GM13976 (cell line): ENCODE measurements around the gene ZNF783.

Experiments
- DNase-seq: peaks from one replicate; pipeline ENCODE4 v3.0.0; 2012; ENCODE audit warnings: low spot score
- in situ Hi-C: fragments of 300-500 bp; cut with MboI; formaldehyde crosslinking; loops from one replicate; pipeline ENCODE4 v1.12.0; 2022; ENCODE audit warnings: low sequenced_read_pairs, mixed read lengths, inconsistent platforms; ENCODE audit not compliant: unreplicated experiment
- TF ChIP-seq, protein P1 (sequence below): IDR thresholded peaks from 2 replicates; pipeline ENCODE4 v1.5.1; 2012; ENCODE audit warnings: borderline replicate concordance, mild to moderate bottlenecking; ENCODE audit not compliant: insufficient read depth; ENCODE audit errors: extremely low read depth, missing control alignments, control extremely low read depth

ZNF783 gene

DNA sequence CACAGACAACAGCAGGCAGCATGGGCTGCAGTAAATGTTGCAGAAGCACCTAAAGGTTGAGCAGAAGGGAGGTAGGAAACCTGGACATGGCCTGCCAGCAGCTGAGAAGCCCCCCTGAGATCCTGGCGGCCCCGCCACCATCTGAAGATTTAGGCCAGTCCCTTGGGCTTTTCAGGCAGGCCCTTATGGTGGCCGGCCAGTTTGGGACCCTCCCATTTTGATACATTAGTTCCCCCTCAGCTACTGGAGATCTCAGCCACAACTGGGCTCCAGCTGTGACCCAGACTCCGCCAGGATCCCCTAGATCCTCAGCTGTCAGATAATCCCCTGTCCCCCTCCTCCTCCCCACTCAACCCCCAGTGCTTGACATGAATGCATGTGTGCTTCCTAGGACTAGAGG lies 34.4 kb downstream of the ZNF783 start:
- no peak for DNase-seq
- in situ Hi-C loops, result no loop called here
- TF ChIP-seq, protein P1, sequence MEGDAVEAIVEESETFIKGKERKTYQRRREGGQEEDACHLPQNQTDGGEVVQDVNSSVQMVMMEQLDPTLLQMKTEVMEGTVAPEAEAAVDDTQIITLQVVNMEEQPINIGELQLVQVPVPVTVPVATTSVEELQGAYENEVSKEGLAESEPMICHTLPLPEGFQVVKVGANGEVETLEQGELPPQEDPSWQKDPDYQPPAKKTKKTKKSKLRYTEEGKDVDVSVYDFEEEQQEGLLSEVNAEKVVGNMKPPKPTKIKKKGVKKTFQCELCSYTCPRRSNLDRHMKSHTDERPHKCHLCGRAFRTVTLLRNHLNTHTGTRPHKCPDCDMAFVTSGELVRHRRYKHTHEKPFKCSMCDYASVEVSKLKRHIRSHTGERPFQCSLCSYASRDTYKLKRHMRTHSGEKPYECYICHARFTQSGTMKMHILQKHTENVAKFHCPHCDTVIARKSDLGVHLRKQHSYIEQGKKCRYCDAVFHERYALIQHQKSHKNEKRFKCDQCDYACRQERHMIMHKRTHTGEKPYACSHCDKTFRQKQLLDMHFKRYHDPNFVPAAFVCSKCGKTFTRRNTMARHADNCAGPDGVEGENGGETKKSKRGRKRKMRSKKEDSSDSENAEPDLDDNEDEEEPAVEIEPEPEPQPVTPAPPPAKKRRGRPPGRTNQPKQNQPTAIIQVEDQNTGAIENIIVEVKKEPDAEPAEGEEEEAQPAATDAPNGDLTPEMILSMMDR, result no peak

DNA sequence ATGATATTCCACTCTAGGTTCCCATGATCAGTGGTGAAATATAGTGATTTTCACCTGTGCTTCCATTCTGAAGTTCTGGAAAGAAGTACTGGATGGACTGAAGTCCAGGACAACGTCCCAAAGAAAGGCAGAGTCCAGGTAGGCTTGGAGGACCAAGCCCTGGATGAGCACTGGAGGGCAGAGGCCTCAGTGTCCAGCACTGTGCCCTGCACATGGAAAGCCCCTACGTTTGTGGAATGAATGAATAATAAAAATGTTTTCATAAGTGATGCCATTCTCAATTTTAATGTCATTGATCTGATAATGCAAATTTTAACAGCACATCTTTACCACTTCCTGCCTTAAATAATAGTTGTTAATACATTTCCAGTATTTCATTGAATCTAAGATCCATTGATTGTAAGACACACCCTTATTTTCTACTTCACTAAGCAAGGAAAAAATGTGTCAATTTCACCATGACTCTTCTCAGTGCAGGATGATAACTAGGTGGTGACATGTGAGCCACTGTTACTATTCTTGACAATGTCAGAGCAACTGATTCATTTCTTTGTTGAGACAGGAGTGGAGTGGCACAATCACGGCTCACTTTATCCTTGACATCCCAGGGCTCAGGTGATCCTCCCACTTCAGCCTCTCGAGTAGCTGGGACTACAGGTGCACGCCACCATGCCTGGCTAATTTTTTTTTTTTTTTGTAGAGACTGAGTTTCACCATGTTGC lies 35.2 kb downstream of the ZNF783 start:
- DNase-seq, result no peak
- in situ Hi-C loops, result no loop called here

DNA sequence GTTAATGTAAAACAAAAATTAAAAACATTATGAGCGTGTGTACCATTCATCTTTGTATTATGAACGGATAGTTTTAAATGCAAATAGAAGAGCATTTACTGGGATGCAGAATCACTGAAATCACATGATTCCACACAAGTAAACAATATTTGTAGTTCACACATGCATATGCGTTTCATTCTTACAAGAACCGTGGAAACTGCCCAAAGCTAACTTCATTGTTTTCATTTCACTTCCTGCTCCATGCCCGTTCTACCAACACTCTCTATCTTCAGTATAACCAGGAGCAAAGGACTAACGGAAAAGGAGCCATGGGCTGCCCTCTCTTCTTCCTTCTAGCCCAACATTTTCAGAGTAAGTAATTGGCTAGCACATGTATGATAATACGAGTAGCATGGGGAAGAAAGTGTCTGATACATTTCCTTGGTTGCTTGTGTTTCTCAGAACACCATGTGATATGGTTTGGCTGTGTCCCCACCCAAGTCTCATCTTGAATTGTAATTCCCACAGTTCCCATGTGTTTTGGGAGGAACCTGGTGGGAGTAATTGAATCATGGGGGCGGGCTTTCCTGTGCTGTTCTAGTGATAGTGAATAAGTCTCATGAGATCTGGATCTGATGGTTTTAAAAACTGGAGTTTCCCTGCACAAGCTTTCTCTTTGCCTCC lies 38.8 kb downstream of the ZNF783 start:
- no peak for DNase-seq
- TF ChIP-seq, protein P1, result no peak
- in situ Hi-C loops, result no loop called here

More for the DNA sequence above, 35.2 kb downstream of the ZNF783 start:
- TF ChIP-seq, protein P1, result no peak

DNA sequence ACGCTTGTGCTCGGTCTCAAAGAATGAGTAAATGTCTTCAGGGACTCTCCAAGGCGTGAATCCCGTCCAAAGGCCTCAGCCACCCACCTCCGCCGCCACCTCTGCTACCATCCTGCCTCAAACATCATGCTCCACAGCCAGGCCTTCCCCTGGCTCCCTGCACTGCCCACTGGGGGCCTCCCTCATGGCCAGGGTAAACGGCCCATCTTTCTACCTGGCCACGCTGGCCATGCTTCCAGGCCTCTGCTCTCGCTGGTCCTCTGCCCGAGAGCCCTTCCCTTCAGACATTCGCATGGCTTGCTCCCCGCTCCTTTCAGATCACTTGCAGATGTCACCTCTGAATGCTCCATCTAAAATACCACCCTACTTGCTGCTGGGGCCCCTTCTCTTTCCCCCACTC lies 40.2 kb downstream of the ZNF783 start:
- TF ChIP-seq, protein P1, result no peak
- no peak for DNase-seq
- in situ Hi-C loops, result no loop called here

DNA sequence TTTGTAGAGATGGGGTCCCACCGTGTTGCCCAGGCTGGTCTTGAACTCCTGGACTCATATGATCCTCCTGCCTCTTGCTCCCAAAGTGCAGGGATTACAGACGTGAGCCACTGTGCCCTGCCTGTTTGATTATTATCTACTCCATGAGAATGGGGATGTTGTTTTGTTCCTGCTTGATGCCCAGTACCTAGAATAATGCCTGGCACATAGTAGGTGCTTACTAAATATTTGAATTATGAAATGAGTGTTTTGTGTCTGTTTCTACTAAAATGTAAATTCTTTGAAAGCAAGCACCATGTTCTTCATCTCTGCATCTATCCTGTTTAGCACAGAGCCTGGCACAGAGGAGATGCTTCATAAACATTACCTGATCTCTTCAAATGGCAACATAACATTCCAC lies 40.9 kb downstream of the ZNF783 start:
- TF ChIP-seq, protein P1, result no peak
- DNase-seq, result no peak
- in situ Hi-C loops, result no loop called here

DNA sequence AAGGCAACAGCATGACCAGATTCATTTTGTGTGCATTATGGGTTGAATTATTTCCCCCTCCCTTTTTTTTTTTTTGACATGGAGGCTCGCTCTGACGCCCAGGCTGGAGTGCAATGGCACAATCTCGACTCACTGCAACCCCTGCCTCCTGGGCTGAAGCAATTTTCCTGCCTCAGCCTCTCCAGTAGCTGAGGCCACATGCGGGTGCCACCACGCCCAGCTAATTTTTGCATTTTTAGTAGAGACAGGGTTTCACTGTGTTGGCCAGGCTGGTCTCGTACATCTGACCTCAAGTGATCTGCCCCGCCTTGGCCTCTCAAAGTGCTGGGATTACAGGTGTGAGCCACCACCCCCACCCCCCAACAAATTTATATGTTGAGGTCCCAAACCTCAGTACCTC lies 42.0 kb downstream of the ZNF783 start:
- TF ChIP-seq, protein P1, result no peak
- in situ Hi-C loops, result no loop called here
- DNase-seq, result no peak

DNA sequence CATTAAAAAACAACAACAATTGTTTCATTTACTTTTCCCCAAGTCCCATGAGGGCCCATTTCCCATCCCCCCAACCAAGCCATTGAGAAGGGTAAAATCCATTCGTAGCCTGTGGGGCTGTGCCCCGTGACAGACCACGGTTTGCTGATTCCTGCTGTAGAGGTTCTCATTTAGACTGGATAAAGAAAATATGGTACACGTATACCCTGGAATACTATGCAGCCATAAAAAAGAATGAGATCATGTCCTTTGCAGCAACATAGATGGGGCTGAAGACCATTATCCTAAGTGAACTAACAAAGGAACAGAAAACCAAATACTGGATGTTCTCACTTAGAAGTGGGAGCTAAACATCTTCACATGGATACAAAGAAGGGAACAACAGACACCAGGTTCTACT lies 44.9 kb downstream of the ZNF783 start:
- in situ Hi-C loops, result no loop called here
- TF ChIP-seq, protein P1, result no peak
- no peak for DNase-seq
